GM18861 (cell line): ENCODE data around the gene RAP1GAP2.
"Not testable (repeated sequence)": the region's sequence is repeated elsewhere in the genome, so short reads cannot be mapped to it uniquely, and the experiment has no call there.

Experiments
- ATAC-seq: cut with Tn5 transposase; IDR thresholded peaks from one replicate; pipeline ENCODE4 v1.9.1; 2021; ENCODE audit not compliant: unreplicated experiment

The RAP1GAP2 gene

DNA sequence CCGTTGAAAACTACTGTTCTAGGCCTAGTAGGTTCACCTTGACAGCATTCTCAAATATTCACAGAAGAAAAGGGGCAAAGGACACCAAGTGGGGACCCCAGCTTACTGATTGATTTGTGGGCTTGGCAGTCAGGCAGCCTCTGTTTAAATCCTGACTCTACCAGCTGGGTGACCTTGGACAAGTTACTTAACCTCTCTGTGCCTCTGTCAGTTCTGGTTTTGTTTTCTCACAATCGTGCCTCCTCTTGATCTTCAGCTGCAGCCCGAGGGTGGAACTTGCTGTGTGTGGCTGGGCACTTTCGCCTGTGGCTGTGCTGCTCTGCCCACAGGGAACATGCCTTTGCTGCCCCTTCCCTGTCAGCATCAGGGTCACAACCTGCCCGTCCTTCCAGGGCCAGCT is 17.8 kb downstream of the RAP1GAP2 start:
- no peak for ATAC-seq

- ATAC-seq: no peak
These were observed 18.5 kb downstream of the RAP1GAP2 start for GRCh38 chr17:2814481-2815341.

DNA sequence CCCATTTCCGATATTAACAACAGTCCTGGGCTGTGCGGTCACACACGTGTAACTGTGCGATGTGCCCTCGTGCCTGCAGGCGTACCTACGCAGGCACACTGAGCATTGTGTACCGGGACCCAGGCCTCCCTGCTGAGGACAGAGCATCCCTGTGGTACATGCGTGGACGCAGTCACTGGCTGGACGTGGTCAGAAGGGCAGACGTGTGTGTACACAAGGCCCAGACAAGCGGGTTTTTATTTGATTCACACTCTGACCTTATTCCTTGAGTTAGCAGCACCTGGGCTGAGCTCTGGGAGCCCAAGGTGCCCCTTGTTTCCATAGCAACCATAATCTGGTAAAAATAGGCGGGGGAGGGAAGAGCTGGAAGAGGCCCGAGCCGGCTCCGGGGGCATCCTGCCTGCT is 19.5 kb downstream of the RAP1GAP2 start:
- ATAC-seq: no peak

DNA sequence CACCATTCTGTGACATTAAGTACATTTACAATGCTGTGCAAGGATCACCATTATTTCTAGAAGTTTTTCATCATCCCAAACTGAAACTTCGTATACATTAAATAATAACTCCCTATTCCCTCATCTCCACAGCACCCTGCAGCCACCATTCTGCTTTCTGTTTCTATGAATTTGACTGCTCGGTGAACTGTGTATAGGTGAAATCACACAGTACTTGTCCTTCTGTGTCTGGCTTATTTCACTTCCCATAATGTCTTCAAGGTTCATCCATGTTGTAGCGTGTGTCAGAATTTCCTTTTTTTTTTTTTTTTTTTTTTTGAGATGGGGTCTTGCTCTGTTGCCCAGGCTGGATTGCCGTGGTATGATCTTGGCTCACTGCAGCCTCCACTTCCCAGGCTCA is 20.4 kb downstream of the RAP1GAP2 start:
- no peak for ATAC-seq

DNA sequence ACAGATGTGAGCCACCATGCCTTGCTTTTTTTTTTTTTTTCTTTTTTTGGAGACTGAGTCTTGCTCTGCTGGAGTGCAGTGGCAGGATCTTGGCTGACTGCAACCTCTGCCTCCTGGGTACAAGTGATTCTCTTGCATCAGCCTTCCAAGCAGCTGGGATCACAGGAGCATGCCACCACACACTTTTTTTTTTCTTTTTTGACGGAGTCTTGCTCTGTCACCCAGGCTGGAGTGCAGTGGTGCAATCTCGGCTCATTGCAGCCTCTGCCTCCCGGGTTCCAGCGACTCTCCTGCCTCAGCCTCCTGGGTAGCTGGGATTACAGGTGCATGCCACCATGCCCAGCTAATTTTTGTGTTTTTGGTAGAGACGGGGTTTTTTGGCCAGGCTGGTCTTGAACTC is 23.1 kb downstream of the RAP1GAP2 start:
- not testable (repeated sequence) for ATAC-seq

DNA sequence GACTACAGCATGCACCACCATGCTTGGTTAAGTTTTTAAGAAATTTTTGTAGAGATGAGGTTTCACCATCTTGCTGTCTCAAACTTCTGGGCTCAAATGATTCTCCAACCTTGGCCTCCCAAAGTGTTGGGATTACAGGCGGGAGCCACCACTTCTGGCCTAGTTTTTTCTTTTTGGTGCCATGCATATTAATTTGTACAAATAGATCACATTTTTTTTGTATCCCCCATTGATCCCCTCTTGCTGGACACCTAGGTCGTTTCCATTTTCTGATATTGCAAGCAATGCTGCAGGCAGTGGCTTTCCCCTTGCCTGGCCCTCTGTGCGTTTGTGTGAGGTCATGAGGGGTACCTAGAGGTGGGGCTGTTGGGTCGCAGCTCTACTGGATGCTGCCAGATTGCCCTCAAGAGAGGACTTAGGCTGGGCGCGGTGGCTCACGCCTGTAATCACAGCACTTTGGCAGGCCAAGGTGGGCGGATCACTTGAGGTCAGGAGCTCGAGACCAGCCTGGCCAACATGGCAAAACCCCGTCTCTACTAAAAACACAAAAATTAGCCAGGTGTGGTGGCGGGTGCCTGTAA is 23.8 kb downstream of the RAP1GAP2 start:
- ATAC-seq: no peak

- ATAC-seq: no peak
These were observed 25.6 kb downstream of the RAP1GAP2 start for GRCh38 chr17:2821868-2822267.

DNA sequence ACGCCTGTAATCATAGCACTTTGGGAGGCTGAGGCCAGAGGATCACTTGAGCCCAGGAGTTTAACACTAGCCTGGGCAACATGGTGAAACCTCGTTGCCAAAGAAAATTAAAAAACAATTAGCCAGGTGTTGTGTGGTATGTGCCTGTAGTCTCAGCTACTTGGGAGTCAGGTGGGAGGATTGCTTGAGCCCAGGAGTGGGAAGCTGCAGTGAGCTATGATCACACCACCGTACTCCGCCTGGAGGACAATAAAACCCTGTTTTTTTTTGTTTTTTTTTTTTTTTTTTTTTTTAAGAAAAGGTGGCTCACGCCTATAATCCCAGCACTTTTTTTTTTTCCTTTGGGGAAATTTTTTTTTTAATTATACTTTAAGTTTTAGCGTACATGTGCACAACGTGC is 26.1 kb downstream of the RAP1GAP2 start:
- no peak for ATAC-seq

- ATAC-seq: no peak
These were observed 29.2 kb downstream of the RAP1GAP2 start for GRCh38 chr17:2825253-2825970.

DNA sequence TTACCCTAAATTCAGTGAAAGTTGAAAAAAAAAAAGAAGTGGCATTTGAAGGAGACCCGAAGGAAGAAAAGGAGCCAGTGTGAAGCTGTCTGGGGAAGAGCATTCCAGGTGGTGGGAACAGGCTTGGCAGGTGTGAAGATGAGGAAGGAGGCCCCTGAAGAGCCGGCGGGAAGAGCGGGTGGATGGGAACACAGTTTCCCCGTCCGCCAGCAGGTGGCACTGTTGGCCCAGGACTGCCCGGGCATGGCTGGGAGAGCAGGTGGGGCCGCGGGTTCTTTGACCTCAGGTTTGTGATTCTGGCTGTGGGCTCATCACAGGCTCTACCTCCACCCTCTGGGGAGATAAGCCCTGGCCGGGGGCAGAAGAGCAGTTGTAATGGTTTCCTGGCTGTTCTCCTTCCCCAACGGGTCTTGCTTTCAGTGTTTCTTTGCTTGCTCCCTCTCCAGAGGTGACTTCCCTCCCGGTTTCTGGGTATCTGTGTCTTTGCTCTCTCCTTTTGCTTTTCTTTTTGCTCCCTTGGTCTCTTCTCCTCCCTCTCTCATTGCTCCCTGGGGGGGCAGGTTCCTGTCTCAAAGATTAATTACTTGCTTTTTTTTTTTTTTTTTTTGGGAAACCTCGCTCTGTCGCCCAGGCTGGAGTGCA is 32.3 kb downstream of the RAP1GAP2 start:
- no peak for ATAC-seq

DNA sequence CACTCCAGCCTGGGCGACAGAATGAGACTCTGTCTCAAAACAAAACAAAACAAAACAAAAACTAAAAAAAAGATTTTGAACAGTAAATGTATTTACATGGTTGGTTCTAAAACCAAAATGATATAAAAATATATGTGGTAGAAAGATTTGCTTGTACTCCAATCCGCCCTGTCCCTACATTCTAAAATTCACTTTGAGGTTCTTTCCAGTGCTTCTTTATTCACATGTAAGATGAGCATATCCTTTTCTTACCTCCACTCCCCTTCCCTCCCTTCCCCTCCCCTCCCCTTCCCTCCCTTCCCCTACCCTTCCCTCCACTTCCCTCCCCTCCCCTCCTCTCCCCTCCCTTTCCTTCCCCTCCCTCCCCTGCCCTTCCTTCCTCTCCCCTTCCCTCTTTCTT is 34.4 kb downstream of the RAP1GAP2 start:
- no peak for ATAC-seq

- no peak for ATAC-seq
These were observed 39.5 kb downstream of the RAP1GAP2 start for GRCh38 chr17:2835780-2836179.

GRCh38 chr17:2837147-2837561 is 40.9 kb downstream of the RAP1GAP2 start:
- ATAC-seq: peak; percentile 73

- ATAC-seq: no peak
These were observed 45.4 kb downstream of the RAP1GAP2 start for GRCh38 chr17:2841606-2842005.

DNA sequence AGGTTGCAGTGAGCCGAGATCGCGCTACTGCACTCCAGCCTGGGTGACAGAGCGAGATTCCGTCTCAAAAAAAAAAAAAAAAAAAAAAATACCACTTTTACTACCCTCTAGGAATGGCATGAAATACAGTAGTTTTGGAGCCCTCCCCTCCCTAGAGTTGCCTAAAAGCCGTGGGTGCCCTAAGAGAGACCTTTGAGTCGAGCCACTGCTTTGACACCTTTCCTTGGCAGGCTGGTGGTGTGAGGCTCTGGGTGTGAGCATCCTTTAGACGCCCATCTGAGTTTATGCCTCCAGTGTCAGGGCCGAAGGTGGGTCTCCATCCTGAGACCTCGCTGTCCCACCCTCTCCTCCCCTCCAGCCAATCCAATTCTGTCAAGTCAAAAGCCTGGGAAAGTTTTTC is 46.2 kb downstream of the RAP1GAP2 start:
- no peak for ATAC-seq

- ATAC-seq: no peak
These were observed 48.2 kb downstream of the RAP1GAP2 start for GRCh38 chr17:2844416-2844815.

DNA sequence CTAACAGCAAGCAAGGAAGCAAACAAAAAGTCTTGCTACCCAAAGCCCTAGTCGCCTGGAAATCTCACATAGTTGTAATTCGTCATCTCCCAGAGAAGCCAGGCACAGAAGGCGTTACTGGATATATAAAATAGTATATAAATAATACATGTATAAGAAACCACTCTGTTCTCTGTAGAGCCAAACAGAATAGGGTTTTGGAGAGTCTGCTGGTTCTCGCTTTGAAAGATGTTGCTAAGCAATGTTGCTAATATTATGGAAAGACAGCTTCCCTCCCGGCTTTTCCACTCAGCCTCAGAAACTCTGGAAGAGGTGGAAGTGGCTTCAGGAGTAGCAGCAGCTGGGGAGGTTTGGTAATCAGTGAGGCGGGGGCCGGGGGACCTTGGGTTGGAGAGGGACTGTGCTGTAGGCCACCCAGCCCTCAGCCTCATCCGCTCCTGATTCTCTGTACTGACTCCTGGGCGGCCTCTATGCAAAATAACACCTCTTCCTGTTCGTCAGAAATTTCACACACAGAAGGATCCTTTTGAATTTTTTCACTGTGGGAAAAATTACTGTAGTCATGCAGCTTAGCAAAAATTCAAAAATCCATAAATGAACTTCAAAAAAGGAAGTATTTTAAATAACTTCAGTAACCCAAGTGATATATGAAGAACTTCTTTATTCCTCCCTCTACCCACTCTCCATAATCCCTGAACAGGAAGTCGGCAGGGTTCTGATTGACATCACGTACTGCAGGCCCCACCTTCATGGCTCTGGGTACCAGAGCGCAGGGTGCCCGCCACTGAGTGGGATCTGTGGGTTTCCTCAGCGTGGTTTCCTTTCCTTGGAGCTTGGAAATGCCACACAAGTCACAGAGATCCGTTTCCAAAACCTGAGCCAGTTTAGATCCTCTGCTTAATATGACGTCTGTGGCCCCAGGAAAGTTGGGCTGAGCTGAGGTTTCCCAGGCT is 51.4 kb downstream of the RAP1GAP2 start:
- no peak for ATAC-seq

DNA sequence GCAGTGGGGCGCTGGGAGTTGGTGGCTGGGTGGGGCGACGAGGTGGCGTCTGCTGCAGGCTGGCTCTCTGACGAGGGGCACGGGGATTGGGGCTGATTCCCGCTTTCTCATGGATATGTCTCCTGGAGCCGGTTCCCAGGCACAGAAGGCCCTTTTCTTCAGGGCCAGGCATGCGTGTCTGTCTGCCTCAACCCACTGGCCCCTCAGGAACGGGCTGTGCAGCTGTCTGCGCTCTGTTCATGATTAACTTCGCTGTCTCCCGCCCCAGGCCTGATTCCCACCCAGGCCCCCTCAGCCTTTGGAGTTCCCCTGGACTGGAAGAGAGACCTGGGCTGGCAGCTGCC is 53.1 kb downstream of the RAP1GAP2 start:
- ATAC-seq: no peak

DNA sequence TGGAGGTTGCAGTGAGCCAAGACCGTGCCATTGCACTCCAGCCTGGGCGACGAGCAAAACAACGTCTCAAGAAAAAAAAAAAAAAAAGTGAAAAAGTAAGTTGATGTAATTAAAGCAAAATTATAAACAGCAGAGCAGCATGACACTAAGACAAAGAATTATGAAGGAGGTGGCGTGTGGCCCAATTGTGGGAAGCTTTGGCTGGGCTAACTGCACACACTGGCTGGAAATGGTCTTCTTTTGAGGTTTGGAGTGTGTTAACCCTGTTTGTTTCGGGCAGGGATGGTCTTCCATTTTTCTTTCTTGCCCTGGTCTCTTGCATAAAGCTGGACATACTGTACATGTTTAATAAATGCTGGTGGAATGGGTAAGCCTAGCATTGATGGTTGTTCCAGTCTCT is 54.8 kb downstream of the RAP1GAP2 start:
- ATAC-seq: no peak

DNA sequence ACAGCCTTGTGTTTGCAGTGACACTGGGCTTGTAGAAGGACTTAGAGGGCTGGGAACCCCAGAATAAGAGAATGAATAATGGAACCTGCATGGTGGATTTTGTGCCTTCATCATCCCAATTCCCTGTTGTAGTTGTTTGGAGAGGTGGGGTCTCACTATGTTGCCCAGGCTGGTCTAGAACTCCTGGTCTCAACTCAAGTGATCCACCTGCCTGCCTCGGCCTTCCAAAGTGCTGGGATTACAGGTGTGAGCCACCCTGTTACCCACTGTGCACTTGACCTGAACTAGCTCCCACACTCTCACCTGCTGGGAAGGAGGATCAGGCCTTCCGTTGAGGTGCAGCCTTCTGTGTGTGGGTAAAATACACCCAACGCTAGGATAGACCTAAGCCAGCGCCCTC is 55.4 kb downstream of the RAP1GAP2 start:
- ATAC-seq: no peak

GRCh38 chr17:2852221-2852620 is 56.0 kb downstream of the RAP1GAP2 start:
- no peak for ATAC-seq
